ENCODE measurements around the gene PSTPIP1. TPM values are rescaled to one million over a fixed set of nuclear protein-coding genes. Genes with fewer than 3 reads are reported as not detected.
A peak's percentile ranks its signal among the peaks of the same experiment; 100 is the strongest.

PSTPIP1 gene
- total and polyA plus RNA-seq, 9 of the 15 experiments (the other 6 are each of a cell fraction or from before 2014, with no cell fraction given) = not detected

- Histone ChIP-seq H3K4me2 (ENCODE audit: insufficient read depth, low read length) (peak overlapping the region; percentile 48), H3K27me3 (ENCODE audit: control insufficient read depth in 2 of 2, insufficient read depth in 2 of 2, low read length in 2 of 2) (no peaks in the 10 kb centered on the region), H3K36me3 (ENCODE audit: control insufficient read depth, insufficient read depth, low read length) (peaks cover 10% of the 10 kb centered on the region; the same call in 1 of the 3 replicates), H3K9ac (ENCODE audit: insufficient read depth in 1 of 2, low read depth in 2 of 2, low read length in 2 of 2) (peak overlapping the region in 1 of 2 experiments; percentile 15; a peak in 2 of 4 replicates), H3K9me1 (ENCODE audit: control insufficient read depth, insufficient read depth, low read length) (peaks cover 3% of the 10 kb centered on the region), H3K4me3 (no peak overlapping the region), H3K79me2 (ENCODE audit: control insufficient read depth, insufficient read depth, low read length) (peaks cover 56% of the 10 kb centered on the region), H3K9me3 (replicated peaks; ENCODE audit: control insufficient read depth, insufficient read depth, low read depth, low read length) (no peaks in the 10 kb centered on the region), H3K27ac (ENCODE audit: extremely low read depth, low read depth, low read length) (peak overlapping the region; percentile 74; the same call in 2 of the 3 replicates), H4K20me1 (replicated peaks; ENCODE audit: control insufficient read depth, insufficient read depth, low read length) (0 out of 2 replicates have a peak, but pooled peaks cover 9% of the 10 kb centered on the region), H3K4me1 (replicated peaks in 1 of 2; ENCODE audit: control insufficient read depth in 2 of 2, insufficient read depth in 2 of 2, low read length in 2 of 2) (peaks cover 5 to 33% of the 10 kb centered on the region in 2 experiments), H2AFZ (ENCODE audit: low read depth, low read length) (peak overlapping the region; percentile 61)
- ATAC-seq (peak; percentile 81), FAIRE-seq (peak; percentile 63), DNase-seq (ENCODE audit: extremely low read depth in 1 of 4, low spot score in 3 of 4) (peak in 2 of 4 experiments; percentile 20 to 42)
- 33% methylated on average over 6 of the region's 6 CpGs for WGBS (ENCODE audit: insufficient coverage, low coverage, missing lambda C conversion rate)
- BruUV-seq (replicated peaks) = no TSS peak
- intact Hi-C loops (cut with micrococcal nuclease) (no loop called here), in situ Hi-C loops (cut with MboI) (no loop called here)
- POLR2A ChIA-PET = interaction anchor here (0.6 kb wide), 1 partner anchor 28 kb away, joined by 3 read pairs; no protein-coding TSS in a partner anchor
- CTCF ChIA-PET (ENCODE audit: low intra/inter-chr PET ratio) = no interaction called here
- TF ChIP-seq RHOXF2B (CRISPR knock-in tag; conservative IDR thresholded peaks at IDR 0.05) (no peak), NEUROD1 (IDR thresholded peaks at IDR 0.05; ENCODE audit: borderline replicate concordance, low read depth, low read length, partially characterized antibody) (no peak), GTF3C2 (IDR thresholded peaks at IDR 0.05; ENCODE audit: borderline replicate concordance, extremely low read depth, insufficient read length) (no peak), GATAD2B (IDR thresholded peaks at IDR 0.05; ENCODE audit: borderline replicate concordance) (no peak), CC2D1A (IDR thresholded peaks at IDR 0.05) (no peak), ZBTB7A (IDR thresholded peaks at IDR 0.05; ENCODE audit: borderline replicate concordance, control insufficient read depth, low read depth, low read length) (no peak), ZBTB40 (IDR thresholded peaks at IDR 0.05) (peak; percentile 57), ZBTB40 (CRISPR knock-in tag; IDR thresholded peaks at IDR 0.05) (no peak), TEAD1 (CRISPR knock-in tag; IDR thresholded peaks at IDR 0.05) (no peak)
Measured at GRCh38 chr15:77064539-77065308, 69.8 kb downstream of the PSTPIP1 start.

Measured in K562 (cell line).